Measurements from ENCODE around the gene KDM2B.
"Not testable (repeated sequence)": the region's sequence is repeated elsewhere in the genome, so short reads cannot be mapped to it uniquely, and the experiment has no call there.

- not testable (repeated sequence) for TF ChIP-seq CTCF (conservative IDR thresholded peaks at IDR 0.05); ZFX (IDR thresholded peaks at IDR 0.05)
These were observed 4.1 kb upstream of the KDM2B start for GRCh38 chr12:121584885-121585284.
